GM12891 (cell line): ENCODE results near the gene FFAR1.

ENCODE experiments used
- POLR2A ChIP-seq: IDR thresholded peaks from 2 replicates; pipeline ENCODE4 v1.6.1; 2011; ENCODE audit warnings: low read depth, low read length, control low read depth
- POLR2AphosphoS5 ChIP-seq: IDR thresholded peaks from 2 replicates; pipeline ENCODE4 v1.6.1; 2011; ENCODE audit warnings: low read depth, low read length, control low read depth
- POU2F2 ChIP-seq: IDR thresholded peaks from 2 replicates; pipeline ENCODE4 v1.6.1; 2011; ENCODE audit warnings: low read depth, mild to moderate bottlenecking, control low read depth, low read length, moderate library complexity
- SPI1 ChIP-seq: IDR thresholded peaks from 2 replicates; pipeline ENCODE4 v1.6.1; 2011; ENCODE audit warnings: low read depth, low read length, control low read depth
- TAF1 ChIP-seq: IDR thresholded peaks from 2 replicates; pipeline ENCODE4 v1.6.1; 2011; ENCODE audit warnings: low read depth, low read length, control low read depth

DNA sequence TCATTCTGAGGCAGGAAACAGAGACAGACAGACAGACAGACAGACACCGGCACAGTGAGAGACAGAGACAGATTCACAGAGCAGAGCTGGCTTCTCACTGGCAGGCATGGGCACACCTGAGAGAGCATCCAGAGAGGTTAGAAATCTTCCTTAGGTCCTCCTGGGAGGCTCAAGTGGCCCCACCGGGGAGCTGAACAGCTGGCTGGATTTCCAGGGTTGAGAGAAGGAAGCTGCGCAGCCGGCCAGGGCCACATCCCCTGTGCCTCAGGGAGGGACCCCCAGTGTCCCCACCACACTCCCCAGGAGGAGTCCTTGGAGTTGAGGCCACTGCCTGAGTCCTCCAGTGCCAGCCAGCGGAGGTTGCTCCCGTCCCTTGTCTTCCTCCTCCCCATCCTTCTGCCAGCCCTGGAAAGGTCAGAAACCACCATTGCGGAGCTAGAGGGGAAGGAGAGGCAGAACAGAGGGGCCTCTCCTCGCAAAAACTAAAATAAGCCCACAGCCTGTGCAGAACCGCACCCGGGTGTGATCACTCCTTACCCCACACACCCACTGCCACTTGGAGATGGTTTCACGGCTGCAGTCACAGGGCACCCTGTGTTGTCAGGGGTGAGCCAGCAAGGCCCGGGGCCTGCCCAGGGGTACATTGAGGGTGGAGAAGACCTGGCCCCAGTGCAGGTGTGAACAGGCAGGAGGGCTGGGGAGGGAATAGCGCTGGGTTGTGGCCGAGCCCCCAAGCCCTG, 14.7 kb downstream of the FFAR1 start:
- TF ChIP-seq POLR2A (no peak), TAF1 (no peak), POLR2AphosphoS5 (no peak), SPI1 (no peak), POU2F2 (no peak)
